Activated CD4-positive, alpha-beta T cell treated with anti-CD3 and anti-CD28 coated beads, Interleukin-2, amount 50 U/mL, for 48 hours (primary cell): Measurements from ENCODE around the gene MLYCD.

Source experiments
- DNase-seq, 2 experiments: peaks; one replicate each; pipeline ENCODE4 v3.0.0-alpha.2; 2020

Gene MLYCD

GRCh38 chr16:83898463-83899271 lies at the start of gene MLYCD:
TSS of gene MLYCD (plus strand) at chr16:83899115. CDS start at chr16:83899145, 30 bp downstream.
- DNase-seq, result peak; percentile 65 to 71

DNA sequence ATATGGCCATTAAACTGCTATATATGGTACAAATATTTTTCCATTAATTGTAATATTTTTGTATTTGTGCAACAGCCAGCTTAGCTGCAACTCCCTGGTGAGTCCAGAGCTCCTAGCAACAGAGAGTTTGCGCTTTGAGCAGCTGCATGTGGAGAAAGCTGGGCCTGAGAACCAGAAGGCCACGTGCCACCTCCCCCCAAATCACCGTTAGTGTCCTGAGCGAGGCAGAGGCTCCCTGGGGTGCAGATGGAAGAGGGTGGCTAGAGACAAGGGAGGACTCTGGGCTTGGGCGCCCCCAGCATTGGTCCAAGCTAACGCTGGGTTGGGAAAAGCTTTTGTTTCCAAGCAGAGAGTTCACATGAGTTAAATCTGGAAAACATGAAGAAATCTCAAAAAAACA lies 49.5 kb upstream of the MLYCD start:
- no peak for DNase-seq

DNA sequence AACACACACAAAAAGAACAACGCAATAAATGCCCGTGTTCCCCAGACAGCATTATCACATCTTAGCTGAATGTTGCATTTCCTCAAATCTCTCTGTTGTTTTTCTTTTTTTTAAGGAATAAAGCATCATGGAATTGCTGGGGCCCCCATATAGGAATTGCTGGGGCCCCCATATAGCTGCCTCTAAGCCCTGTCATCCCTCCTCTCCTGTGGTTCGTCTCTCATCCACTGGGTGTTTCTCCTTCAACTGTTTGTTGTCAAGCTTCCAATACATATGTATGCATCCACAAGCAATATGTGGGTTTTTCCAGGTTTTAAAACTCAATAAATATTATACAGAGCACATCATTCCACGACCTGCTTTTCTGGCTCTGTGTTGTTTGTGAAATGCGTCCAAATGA lies 48.0 kb upstream of the MLYCD start:
- DNase-seq, result no peak

GRCh38 chr16:83851473-83851872 lies 47.4 kb upstream of the MLYCD start:
- no peak for DNase-seq

- DNase-seq, result no peak
These were observed 46.1 kb upstream of the MLYCD start for GRCh38 chr16:83852774-83853173.

- DNase-seq, result no peak
These were observed 45.1 kb upstream of the MLYCD start for GRCh38 chr16:83853834-83854233.

DNA sequence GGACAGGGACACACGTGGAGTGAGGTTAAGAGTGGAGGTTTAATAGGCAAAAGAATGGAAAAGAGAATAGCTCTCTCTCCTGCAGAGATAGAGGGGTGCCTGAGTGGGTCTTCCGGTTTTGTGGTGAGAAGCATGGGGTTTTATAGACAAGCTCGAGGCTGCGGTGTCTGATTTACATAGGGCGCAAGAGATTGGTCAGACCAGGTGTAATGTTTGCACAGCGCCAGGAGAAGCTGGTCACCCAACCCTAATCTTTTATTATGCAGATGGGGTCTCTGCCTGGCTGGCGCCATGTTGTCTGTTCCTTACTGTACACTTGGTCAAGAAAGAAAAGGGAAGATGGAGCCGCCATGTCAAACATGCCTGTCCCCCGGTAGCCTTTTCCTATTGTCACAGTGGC lies 44.5 kb upstream of the MLYCD start:
- no peak for DNase-seq

GRCh38 chr16:83856792-83857191 lies 42.1 kb upstream of the MLYCD start:
- DNase-seq, result no peak

DNA sequence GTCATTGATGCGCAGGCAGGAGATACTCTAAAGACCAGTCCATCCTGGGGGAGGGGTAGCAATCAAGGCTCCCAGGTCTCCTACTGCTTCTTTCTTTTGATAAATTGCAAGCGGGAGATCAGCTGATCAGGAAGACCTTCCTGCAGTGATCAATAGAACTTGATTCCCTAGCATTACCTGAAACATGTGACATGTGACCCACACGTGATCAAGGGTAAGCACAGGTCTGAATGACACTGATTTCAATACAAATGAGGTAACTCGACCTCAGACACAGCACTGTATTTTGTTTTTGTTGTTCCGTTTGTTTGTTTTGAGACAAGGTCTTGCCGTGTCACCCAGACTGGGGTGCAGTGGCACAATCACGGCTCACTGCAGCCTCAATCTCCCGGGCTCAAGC lies 39.6 kb upstream of the MLYCD start:
- DNase-seq, result no peak

GRCh38 chr16:83862661-83863060 lies 36.3 kb upstream of the MLYCD start:
- no peak for DNase-seq

DNA sequence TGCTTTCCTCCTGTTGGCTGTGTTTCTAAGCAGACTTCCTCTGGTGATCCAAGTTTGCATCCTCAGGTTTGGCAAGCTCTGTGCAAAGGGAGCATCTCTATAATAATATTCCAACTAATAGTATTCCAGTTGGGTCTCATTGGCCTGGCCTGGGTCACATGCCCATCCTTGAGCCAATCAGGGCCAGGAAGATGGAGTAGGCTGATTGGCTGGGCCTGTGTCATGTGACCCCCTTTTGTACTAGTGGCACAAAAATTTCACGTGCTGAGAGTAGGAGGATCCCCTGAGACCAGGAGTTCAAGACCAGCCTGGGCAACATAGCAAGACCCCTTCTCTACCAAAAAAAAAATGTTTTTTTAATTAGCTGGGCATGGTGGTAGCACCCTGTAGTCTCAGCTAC lies 35.2 kb upstream of the MLYCD start:
- DNase-seq, result no peak

- DNase-seq, result no peak
These were observed 28.1 kb upstream of the MLYCD start for GRCh38 chr16:83870830-83871229.

GRCh38 chr16:83878838-83879237 lies 20.1 kb upstream of the MLYCD start:
- no peak for DNase-seq

DNA sequence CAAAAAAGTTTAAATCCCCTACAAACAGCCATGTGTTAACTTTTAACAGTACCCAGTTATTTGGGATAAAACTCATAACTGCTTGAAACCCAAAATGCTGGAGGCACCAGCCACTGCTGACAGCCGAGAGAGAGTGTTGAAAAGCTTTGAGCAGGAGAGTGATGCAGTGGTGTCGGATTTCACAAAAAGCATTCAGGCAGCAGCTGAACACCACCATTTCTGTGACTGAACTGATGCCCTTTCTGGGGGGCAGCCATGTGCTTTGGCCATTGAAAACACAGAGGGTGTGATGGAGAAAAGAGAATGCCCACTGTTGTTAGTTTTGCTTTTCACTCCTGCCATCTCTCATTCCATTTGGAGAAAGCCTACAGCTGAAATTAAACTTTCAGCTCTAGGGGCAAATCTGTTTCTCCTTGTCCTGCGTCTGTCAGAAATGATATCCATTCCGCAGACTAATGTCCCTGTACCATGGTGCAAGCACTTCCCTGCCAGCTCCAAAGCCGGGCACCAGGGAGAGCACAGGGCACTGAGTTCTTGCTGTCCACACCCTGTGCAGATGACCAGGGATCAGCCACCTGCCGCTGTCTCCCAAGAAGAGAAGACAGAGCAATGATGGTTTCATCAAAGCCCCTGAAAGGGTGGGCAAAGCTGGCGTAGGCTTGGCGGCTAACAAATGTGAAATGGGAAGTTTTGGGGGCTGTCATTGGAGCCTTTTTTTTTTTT lies 16.6 kb upstream of the MLYCD start:
- DNase-seq, result no peak

DNA sequence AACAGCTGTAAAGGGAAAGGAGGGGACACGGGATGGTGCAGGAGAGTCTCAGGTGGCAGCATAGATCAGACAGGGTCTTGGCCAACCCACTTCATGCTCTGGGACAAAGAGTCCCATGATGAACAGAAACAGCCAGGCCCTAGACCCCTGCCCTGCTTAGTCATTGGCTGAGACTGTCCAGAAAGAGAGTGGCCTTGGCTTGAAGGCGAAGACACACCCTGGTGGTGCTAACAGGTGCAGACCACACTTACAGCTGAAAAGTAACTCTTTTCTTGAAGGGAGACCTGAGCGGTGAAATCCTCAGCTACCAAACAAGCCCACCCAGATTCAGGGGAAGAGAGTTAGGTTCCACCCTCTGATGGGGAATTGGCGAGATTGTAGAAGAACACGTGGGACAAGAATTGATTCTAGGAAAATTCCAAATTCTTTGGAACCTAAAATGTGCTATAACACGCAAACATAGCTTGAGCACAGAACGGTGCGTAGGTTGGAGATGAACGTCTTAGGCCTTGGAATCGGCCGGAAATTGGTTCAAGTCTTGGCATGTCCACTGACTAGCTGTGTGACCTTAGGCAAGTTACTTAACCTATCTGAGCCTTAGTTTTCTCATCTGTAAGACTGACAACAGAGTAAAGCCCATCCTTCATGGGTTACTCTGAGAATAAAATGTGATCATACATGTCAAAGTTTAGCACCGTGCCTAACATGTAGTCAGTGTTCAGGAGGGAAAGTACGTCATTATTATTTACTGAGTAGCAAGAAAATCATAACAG lies 12.5 kb upstream of the MLYCD start:
- DNase-seq, result no peak

DNA sequence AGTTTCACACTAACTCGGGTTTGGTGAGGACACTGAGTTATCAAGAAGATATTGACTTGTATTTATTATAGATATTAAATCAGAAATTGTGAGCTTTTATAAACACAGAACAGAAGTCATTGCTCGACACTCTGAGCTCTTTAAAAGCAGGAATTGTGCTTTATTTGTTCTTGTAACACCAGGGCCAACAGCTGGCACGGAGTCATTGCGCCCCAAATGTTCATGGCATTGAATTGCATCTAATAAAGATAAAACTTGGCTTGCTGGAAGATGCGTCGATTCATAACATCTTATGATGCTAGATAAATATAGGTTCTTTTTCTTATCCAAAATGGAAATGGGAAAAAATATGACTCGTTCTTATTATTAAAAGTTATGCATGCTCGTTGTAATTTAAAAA lies 11.8 kb upstream of the MLYCD start:
- DNase-seq, result no peak

DNA sequence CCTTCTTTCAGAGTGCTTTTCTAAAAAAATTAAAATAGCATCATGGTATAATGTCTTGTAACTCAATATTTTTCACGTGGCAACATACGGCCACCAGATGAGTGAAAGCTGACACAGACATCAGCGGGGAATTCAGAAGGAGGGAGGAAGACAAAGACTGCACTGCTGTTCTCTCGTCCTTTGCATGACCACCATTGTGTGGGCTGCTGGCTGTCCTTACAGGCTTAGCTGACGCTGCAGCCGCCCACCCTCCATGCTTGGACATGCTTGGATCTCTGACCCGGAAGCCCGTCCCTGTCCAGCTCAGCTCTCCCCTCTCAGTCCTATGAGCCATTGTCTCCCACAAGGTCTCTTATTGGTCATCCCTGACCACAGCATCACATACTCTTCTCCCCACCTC lies 11.4 kb upstream of the MLYCD start:
- no peak for DNase-seq

GRCh38 chr16:83888672-83889044 lies 10.3 kb upstream of the MLYCD start:
- no peak for DNase-seq

DNA sequence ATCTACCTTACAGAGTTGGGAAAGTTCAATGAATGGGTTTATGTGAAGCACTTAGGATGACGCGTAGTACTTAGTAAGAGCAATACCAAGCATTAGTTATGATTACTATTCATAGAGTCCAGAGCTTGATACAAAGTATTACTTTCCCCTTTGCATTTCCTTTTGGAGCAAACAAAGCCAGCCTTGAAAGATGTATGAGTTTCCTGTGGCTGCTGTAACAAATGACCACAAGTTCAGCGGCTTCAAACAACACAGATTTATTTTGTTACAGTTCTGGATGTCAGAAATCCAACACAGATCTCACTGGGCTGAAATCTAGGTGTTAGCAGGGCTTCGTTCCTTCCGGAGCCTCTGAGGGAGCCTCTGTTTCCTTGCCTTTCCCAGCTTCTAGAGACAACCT lies 8.6 kb upstream of the MLYCD start:
- no peak for DNase-seq

GRCh38 chr16:83891742-83892141 lies 7.2 kb upstream of the MLYCD start:
- DNase-seq, result no peak

- DNase-seq, result no peak
These were observed 3.7 kb upstream of the MLYCD start for GRCh38 chr16:83895243-83895642.

GRCh38 chr16:83895942-83896341 lies 3.0 kb upstream of the MLYCD start:
- DNase-seq, result no peak

GRCh38 chr16:83899272-83899897 lies 470 bp downstream of the MLYCD start:
- peak; percentile 44 for DNase-seq
